Measurements from ENCODE around the gene CREG2. TPM values are rescaled to one million over a fixed set of nuclear protein-coding genes. Genes with fewer than 3 reads are reported as not detected.

The CREG2 gene
- polyA plus RNA-seq, 5 donors = 0.32 to 0.81 (median 0.46) TPM

DNA sequence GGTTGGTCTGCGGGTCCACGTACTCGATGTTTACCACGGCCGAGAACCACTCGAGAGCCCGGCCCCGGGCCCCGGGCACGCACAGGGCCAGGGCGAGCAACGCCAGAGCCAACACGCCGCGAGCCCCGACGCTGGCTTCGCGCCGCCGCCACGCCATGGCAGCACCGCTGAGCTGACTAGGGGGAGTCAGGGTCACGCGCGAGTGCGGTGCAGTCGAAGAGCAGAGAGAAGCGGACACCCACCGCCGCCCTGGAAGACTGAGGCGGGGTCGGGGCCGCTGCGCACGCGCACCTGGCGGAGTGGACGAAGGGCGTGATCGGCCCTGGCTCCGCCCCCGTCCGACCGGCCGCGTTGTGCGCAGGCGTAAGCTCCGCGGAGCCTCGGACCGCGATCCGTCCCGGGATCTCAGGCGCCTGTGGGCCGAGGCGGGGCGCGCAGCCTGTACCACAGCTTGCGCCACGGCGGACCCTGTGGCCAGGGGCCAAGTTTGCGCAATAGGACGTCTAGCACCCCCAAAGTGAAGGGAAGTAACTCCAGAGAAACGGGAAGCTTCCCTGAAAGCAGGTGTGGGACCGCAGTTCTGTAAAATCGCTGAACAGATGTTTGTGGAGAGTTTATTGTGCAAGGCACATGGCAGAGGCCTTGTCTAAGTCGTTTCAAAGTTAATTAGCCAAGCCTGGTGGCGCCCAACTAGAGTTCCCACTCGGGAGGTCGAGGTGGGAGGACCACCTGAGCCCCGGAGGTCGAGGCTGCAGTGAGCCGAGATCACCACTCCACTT is 78.7 kb downstream of the CREG2 start, which contains the start of gene RNF149:
Gene RNF149 (minus strand): TSS at position 270 of the 779 bp plus-strand sequence. CDS start 113 bp downstream, at position 157.
- peak; percentile 95 for DNase-seq

DNA sequence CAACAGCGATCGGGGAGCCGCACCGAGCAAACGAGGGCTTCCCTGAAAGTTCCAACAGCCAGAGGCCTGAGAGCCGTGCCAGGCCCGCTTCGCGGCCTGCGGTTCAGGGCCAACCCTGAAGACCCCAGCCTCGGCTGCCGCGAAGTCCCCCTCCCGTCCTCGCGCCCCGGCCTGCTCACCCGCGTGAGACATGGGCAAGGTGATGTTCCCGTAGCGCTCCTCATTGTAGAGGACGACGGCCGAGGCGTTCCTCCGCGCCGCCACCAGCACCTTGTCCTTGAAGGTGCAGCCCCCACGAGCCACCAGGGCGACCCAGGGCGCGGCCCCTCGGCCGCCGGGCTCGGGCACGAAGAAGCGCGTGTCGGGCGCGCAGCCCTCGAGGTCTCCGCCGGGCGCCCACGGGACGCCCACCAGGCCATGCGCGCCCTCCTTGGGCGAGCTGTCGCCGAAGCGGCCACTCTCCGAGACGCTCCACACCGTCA is 79.3 kb downstream of the CREG2 start:
- DNase-seq = no peak

DNA sequence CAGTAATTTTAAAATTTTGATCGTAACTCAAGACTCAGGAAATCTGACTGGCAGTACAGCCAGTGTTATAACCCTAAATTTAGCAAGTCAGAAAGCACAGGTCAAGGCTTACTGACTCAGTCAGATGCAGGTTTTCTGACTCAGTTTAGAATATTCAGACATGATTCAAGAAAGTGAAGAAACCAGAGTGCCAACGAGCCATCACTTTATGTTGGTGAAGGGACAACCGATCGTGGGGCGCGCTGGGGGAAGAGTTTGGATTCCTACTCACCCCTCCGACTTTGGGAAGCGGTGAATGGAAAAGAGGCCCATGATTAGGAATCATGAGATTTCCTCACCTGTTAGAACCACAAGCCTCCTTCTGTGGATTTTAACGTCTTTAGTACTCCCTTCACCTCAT is 79.8 kb downstream of the CREG2 start:
- DNase-seq = no peak

DNA sequence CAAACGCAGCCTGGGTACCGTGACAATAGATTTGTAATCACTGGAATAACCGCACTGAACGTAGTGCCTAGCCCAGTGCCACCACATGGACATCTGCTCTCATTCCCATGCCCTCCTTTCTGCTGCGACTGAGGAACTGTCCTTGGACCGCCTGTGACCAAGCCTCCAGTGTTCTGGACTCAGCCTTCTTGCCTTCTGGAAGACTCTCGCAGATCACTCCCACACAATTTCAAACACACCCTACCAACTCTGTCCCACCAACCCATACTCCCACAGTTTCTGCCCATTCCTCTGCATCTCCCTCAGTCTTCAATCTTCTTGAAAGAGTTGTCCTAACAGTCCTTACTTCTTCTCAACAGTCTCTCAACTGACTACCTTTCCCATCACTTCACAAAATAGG is 80.9 kb downstream of the CREG2 start:
- no peak for DNase-seq

DNA sequence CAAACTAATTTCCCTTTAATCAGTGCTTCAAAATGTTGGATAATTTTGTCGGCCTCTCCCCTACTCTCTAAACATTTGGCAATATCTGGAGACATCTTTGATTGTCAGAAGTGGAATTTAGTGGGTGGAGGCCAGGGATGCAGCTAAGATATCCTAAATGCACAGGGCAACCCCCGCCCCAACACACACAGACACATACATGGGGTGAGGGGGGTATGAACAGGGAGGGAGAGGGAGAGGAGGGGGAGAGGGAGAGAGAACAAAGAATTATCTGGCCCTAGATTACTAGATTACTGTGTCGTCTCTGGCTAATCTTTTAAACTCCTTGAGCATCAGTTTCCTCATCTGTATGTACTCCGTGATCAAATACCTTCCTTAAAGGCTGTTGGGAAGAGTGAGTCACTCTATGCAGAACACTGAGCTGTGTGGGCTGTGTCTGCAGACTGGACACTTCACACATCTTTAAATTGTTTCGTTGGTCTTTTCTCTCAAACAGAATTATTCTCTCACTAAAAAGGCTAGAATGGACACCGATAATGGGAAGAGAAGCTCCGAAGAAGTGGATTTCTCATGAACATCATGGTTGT is 81.7 kb downstream of the CREG2 start:
- DNase-seq = no peak

DNA sequence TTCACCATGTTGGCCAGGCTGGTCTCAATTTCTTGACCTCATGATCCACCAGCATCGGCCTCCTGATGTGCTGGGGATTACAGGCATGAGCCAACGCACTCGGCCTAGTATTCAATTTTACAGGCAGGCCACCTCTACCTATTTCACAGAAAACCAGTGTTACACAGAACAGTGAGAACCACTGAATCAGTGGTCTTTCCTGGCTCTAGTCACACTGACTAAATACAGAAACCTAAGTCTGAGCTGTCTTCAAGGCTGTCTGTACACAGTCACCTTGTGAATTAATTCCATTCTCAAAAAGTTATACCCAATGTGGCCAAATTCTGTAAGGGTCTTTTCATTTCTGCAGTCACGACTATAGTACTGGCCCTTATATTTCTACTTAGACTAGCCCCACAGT is 82.3 kb downstream of the CREG2 start:
- DNase-seq = no peak

DNA sequence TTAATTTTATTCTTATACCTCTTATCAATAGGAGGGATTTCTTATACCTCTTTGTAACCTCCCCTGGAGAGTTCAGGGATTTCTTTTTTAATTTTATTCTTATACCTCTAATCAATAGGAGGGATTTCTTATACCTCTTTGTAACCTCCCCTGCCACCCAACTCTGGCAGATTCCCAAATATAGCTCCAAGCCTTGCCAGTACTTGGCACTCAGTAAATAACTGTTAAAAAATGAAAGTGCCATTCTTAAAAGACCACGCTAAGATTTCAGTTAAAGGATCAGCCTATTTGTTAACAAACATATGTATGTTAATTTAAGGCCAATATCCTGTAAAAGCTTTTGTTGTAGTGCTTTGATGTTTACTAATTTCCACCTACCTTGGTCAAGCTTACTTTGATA is 83.6 kb downstream of the CREG2 start:
- DNase-seq = no peak

DNA sequence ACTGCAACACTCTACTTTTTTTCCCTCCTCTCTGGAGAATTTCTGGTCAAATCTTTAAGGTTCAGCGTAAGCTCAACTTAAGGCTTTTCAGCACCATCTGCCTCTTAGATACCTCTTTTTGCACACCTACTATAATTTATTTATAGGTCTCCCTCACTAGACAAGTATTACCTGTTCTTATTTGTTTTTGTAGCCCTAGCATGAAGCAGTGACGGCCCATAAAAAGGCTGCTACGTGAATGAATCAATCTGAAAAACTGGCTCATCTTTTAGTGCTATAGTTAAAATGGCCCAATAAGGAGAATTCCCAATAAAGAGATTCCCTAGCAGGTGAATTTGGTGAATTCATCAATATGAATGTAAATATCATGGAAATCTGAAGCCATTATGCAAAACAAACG is 85.3 kb downstream of the CREG2 start:
- no peak for DNase-seq

DNA sequence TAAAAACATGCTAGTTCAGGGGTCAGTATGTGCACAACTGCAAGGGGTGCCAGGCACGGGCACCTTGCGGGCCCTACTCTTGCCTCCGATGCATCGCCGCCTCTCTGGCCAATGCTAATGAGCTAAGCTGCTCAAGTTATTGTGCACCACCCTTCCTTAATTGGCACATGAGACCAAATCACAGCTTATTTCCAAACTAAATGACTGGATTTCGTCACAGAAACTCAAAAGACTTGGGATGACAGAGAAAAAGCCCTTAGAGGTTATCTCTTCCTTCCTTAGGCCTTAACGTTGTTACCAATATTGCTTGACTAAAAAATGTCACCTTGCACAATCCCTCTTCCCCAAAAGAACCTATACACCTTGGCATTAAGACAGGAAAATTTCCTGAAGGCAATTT is 86.5 kb downstream of the CREG2 start:
- DNase-seq = no peak

DNA sequence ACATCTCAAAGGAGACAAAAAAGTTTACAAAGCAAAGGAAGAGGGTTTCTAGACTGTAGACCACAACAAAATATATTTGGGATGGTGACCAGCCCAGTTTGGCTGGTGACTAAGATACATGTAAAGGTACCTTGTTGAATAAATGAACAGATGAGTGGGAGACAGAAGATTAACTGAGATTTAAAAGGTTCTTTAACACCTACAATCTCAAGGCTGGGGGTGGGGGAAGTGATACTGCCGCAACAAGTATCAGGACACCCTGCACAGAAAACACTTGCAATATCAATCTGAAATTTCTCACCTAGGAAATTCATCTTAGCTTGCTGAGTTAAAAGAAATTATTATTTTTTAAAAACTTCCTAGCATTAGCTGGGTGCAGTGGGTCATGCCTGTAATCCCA is 87.1 kb downstream of the CREG2 start:
- DNase-seq = no peak

DNA sequence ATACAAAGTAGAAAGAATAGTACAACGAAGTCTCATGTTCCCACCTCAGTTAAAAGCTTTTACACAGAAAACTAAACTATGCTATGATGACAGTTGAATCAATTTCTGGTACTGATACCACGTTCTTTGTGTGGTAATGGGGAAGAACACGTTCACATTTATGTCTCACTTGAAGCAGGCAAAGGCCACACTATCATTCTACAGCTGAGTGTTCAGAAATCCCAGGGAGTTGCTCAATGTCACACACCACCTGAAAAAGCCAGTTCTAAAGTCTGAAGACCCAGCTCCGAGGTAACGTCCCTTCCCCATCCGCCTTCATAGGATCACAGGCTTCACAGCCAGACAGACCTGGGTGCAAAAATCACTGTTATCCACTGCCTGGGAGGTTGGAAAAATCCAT is 87.7 kb downstream of the CREG2 start:
- no peak for DNase-seq

DNA sequence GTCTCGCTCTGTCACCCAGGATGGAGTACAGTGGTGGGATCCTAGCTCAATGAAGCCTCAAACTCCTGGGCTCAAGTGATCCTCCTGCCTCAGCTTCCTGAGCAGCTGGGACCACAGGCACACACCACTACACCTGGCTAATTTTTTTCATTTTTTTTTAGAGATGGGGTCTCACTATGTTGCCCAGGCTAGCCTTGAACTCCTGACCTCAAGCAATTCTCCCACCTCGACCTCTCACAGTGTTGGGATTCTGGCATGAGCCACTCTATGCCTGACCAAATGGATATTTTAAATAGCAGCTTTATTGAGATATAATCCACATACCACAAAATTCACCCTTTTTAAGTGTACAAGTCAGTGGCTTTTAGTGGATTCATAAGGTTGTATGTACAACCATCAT is 89.9 kb downstream of the CREG2 start:
- no peak for DNase-seq

DNA sequence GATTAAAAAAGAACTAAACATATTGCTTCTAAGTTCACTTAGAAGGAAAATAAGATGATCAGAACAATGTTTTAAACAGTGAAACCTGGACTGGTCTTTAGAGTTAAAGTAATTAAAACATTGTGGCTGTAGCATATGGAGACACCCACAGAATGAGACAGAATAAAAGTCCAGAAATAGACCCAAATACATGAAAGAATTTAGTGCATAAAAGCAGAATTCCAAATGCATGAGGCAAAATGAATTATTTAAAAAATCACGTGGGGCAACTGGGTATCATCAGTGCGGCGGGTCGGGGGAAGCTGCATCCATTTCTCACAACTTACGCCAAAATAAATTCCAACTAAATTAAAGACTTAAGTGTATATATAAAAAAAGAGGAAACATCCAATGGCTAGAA is 90.9 kb downstream of the CREG2 start:
- DNase-seq = no peak

DNA sequence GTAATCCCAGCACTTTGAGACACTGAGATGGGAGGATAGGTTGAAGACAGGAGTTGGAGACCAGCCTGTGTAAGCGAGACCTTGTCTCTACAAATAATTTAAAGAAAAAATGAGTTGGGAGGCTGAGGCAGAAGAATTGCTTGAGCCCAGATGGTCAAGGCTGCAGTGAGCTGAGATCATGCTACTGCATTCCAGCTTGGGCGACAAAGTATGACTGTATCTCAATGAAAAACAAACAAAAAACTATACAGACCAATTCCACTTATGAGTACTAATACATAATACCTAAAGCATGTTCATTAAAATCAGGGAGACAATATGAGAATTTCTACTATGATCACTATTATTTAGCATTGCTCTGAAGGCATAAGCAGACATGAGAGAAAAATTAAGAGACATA is 91.4 kb downstream of the CREG2 start:
- no peak for DNase-seq

Other genes with a start within 250 kb of the CREG2 start
- 10 to 100 TPM; 24.8 to 34.6 (median 27.4) TPM for gene TBC1D8, start 236.1 kb downstream of the CREG2 start, polyA plus RNA-seq (ENCODE audit: insufficient read depth in 1 of 5, insufficient read length in 5 of 5, low replicate concordance in 1 of 5)
- 10 to 100 TPM; 44.5 to 52.9 (median 48.4) TPM for gene CNOT11, start 134.6 kb downstream of the CREG2 start, polyA plus RNA-seq (ENCODE audit: insufficient read depth in 1 of 5, insufficient read length in 5 of 5, low replicate concordance in 1 of 5)
- gene RNF149, start 78.8 kb downstream of the CREG2 start, polyA plus RNA-seq (ENCODE audit: insufficient read depth in 1 of 5, insufficient read length in 5 of 5, low replicate concordance in 1 of 5) = 10 to 100 TPM; 48.9 to 69.0 (median 57.9) TPM
- 1 to 10 TPM in 2 of 5 donors, under 1 TPM in 3; 0.91 to 1.1 (median 0.94) TPM for gene RFX8, start 87.6 kb upstream of the CREG2 start, polyA plus RNA-seq (ENCODE audit: insufficient read depth in 1 of 5, insufficient read length in 5 of 5, low replicate concordance in 1 of 5)